Fibroblast of mammary gland (primary cell): ENCODE data around the gene TMEM132A.

Experiments used
- DNase-seq: peaks from one replicate; pipeline ENCODE4 v3.0.0-alpha.2; 2010; ENCODE audit warnings: low read depth
- H3K4me3 ChIP-seq: 2 replicates; pipeline ENCODE4 v1.5.1; 2011; ENCODE audit warnings: low read depth, mild to moderate bottlenecking, low read length, moderate library complexity; ENCODE audit not compliant: control insufficient read depth
- TF ChIP-seq, protein P1 (sequence below): conservative IDR thresholded peaks from 2 replicates; pipeline ENCODE4 v1.5.1; 2011; ENCODE audit warnings: low read depth, low read length, inconsistent platforms; ENCODE audit not compliant: control insufficient read depth, insufficient read depth

Gene TMEM132A

DNA sequence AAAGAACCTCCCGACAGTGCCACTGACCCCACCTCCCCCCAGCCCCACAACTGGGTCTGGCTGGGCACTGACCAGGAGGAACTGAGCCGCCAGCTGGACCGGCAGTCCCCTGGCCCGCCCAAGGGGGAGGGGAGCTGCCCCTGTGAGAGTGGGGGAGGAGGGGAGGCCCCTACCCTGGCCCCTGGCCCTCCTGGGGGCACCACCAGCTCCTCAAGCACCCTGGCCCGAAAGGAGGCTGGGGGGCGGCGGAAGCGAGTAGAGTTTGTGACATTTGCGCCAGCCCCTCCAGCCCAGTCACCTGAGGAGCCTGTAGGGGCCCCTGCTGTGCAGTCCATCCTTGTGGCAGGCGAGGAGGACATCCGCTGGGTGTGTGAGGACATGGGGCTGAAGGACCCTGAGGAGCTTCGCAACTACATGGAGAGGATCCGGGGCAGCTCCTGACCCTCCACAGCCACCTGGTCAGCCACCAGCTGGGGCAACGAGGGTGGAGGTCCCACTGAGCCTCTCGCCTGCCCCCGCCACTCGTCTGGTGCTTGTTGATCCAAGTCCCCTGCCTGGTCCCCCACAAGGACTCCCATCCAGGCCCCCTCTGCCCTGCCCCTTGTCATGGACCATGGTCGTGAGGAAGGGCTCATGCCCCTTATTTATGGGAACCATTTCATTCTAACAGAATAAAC, 12.3 kb downstream of the TMEM132A start:
- DNase-seq = no peak
- no peak overlapping the region for H3K4me3 ChIP-seq
- TF ChIP-seq, protein P1, sequence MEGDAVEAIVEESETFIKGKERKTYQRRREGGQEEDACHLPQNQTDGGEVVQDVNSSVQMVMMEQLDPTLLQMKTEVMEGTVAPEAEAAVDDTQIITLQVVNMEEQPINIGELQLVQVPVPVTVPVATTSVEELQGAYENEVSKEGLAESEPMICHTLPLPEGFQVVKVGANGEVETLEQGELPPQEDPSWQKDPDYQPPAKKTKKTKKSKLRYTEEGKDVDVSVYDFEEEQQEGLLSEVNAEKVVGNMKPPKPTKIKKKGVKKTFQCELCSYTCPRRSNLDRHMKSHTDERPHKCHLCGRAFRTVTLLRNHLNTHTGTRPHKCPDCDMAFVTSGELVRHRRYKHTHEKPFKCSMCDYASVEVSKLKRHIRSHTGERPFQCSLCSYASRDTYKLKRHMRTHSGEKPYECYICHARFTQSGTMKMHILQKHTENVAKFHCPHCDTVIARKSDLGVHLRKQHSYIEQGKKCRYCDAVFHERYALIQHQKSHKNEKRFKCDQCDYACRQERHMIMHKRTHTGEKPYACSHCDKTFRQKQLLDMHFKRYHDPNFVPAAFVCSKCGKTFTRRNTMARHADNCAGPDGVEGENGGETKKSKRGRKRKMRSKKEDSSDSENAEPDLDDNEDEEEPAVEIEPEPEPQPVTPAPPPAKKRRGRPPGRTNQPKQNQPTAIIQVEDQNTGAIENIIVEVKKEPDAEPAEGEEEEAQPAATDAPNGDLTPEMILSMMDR = no peak

DNA sequence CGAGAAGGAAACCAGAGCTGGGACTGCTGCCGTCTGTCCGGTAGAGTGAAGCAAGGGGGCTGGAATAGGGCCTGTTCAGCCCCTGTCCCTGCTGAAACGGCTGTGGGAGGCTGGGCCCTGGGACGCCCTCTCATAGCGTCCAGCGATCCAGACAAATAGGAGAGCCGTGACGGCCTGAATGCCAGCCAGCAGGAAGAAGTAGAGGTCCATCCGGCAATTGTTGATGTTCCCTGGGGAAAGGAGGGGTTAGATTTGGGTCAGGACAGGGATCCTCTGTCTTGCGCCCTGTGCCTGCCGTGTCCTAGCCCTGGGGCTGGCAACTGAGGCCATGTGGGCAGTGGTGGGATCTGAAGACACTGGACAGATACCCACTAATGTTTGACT, 12.9 kb downstream of the TMEM132A start:
- DNase-seq = no peak
- TF ChIP-seq, protein P1 = no peak
- H3K4me3 ChIP-seq = no peak overlapping the region

DNA sequence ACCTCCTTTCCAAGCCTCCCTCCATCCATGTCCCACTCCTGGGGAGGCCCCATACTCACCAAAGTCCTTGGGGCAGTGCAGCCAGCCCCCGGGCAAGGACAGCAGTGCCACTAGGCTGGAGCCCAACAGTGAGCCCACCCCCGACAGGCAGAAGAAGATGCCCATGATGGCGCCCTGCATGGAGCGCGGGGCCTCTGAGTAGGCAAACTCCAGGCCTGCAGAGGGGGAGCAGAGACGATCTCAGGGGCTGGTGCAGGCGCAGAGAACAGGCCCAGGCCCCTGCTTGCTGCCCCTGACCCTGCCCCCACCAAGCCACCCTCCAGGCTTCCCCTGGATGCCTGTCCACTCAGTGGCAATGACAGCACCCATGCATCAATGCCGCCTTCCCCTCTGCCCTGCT, 13.6 kb downstream of the TMEM132A start:
- TF ChIP-seq, protein P1 = no peak
- H3K4me3 ChIP-seq = no peak overlapping the region

DNA sequence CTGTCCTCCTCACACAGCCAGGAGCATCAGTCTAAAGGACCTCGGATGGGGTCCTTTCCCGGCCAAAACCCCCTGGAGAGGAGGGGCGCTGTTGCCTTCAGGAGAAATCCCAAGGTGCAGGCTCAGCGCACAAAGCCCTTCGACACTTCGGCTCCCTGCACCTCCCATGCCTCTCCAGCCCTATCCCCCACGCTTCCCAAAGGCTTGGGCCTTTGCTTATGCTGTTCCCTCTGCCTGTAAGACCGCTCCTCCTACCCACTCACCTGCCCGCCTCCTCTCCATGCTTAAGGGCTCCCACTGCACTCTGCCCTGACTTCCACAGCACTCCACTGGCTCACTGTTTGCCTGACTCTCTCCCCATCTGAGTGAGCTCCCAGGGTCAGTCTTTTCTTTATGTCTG, 14.2 kb downstream of the TMEM132A start:
- H3K4me3 ChIP-seq = no peak overlapping the region
- no peak for DNase-seq
- TF ChIP-seq, protein P1 = no peak

More for the DNA sequence above, 13.6 kb downstream of the TMEM132A start:
- no peak for DNase-seq

DNA sequence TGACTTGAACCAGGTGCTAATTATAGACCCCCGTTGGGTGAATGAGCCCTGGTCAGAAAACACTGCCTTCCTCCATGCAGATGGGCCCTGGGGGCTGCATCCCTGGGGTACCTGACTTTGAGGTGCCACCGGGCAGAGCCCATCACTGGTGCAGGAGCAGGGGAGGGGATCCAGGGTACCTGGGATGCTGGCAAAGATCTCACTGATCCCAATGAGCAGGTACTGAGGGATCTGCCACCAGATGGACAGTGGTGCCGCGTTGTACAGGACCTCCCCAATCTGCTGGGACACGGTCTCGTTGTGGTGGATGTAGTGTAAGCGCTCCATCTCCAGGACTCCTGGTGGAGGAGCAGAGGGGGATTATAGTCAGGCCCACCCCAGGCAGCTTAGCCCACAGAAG, 15.0 kb downstream of the TMEM132A start:
- TF ChIP-seq, protein P1 = no peak
- DNase-seq = no peak
- H3K4me3 ChIP-seq = no peak overlapping the region

DNA sequence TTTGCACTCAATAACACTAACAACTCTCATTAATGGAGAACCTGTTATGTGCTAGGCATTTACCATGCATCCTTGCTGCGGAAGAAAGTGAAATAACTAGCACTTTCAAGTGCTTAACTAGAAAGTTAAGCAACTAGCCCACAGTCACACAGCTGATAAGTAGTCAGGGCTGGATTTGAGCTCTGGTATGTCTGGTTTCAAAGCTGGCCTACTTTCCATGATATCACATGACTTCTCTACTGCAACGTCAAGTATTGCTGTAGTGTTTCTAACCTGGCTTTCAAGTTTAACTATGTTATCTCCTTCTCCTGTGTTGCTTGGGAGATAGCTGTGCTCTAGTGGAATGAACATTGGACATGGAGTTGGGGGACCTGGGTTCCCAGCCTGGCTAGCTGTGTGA, 15.6 kb downstream of the TMEM132A start:
- no peak for DNase-seq
- TF ChIP-seq, protein P1 = no peak
- no peak overlapping the region for H3K4me3 ChIP-seq
